HepG2 (cell line): ENCODE results near the gene UBE4A. TPM values are rescaled to one million over a fixed set of nuclear protein-coding genes. Genes with fewer than 3 reads are reported as not detected.

Source experiments
- KLF9 ChIP-seq: IDR thresholded peaks from 2 replicates; pipeline ENCODE4 v1.6.1; 2016; ENCODE audit warnings: low read depth
- RNF2 ChIP-seq: fragments of 450-650 bp; conservative IDR thresholded peaks from 2 replicates; pipeline ENCODE4 v1.6.1; 2016; ENCODE audit warnings: low read depth
- SALL1 ChIP-seq: sonication (generic); formaldehyde crosslinking; IDR thresholded peaks from 2 replicates; pipeline ENCODE4 v1.8.0; 2022; ENCODE audit warnings: mild to moderate bottlenecking, missing genetic modification reagents
- XRCC5 ChIP-seq: fragments of 200-400 bp; formaldehyde crosslinking; optimal IDR thresholded peaks from 2 replicates; pipeline ENCODE3; 2017; ENCODE audit warnings: mild to moderate bottlenecking, low read length
- ZFP90 ChIP-seq: sonication (generic); formaldehyde crosslinking; IDR thresholded peaks from 2 replicates; pipeline ENCODE4 v1.8.0; 2022; ENCODE audit warnings: missing genetic modification reagents, mild to moderate bottlenecking, inconsistent platforms, borderline replicate concordance
- ZNF367 ChIP-seq: sonication (generic); formaldehyde crosslinking; IDR thresholded peaks from 2 replicates; pipeline ENCODE4 v1.4.0; 2020; ENCODE audit warnings: missing genetic modification reagents, borderline replicate concordance
- ZNF530 ChIP-seq: sonication (generic); formaldehyde crosslinking; IDR thresholded peaks from 2 replicates; pipeline ENCODE4 v1.5.0; 2020; ENCODE audit warnings: low read depth, mild to moderate bottlenecking, missing genetic modification reagents
- ZNF768 ChIP-seq: sonication (generic); formaldehyde crosslinking; IDR thresholded peaks from 2 replicates; pipeline ENCODE4 v1.4.0; 2020; ENCODE audit warnings: missing genetic modification reagents
- polyA plus RNA-seq, 8 experiments: library from polyadenylated mRNA; depleted of rRNA in 3 of 8; stranded (reverse) in 7 of 8; unstranded in 1 of 8; fragments of >200 nt; fragmentation: Illumina TruSeq in 4 of 8; extraction: Trizol in 4 of 8; gene quantifications; 2 replicates each; pipeline versions ENCODE4 v1.2.1 to v1.2.3, GENCODE V29; 2011 to 2016; ENCODE audit warnings: low read depth in 4 of 8, missing spikeins in 1 of 8, mixed read lengths in 1 of 8; ENCODE audit not compliant: insufficient read depth in 1 of 8
- total RNA-seq, 5 experiments: library from RNA; depleted of rRNA; stranded (reverse); fragments of >200 nt; fragmentation: Illumina TruSeq; extraction: Trizol; gene quantifications; 2 replicates each; pipeline ENCODE4 v1.2.3, GENCODE V29; 2016; ENCODE audit warnings: low read depth in 1 of 5
- TF ChIP-seq, protein P1 (sequence below): sonication (generic); formaldehyde crosslinking; IDR thresholded peaks from 2 replicates; pipeline ENCODE4 v1.5.0; 2020; ENCODE audit warnings: mild to moderate bottlenecking, missing genetic modification reagents, borderline replicate concordance
- TF ChIP-seq, protein P2 (sequence below): sonication (generic); formaldehyde crosslinking; IDR thresholded peaks from 2 replicates; pipeline ENCODE4 v1.4.0; 2020; ENCODE audit warnings: missing genetic modification reagents, borderline replicate concordance
- TF ChIP-seq, protein P3 (sequence below): sonication (generic); formaldehyde crosslinking; IDR thresholded peaks from 2 replicates; pipeline ENCODE4 v1.4.0; 2020; ENCODE audit warnings: missing genetic modification reagents
- TF ChIP-seq, protein P4 (sequence below): sonication (generic); formaldehyde crosslinking; IDR thresholded peaks from one replicate; pipeline ENCODE4 v1.5.1; 2020; ENCODE audit warnings: mild to moderate bottlenecking, missing genetic modification reagents; ENCODE audit errors: not compliant biosample characterization

UBE4A gene
- total and polyA plus RNA-seq, 2 of the 13 experiments (the other 11 are each of a cell fraction or from before 2014, with no cell fraction given) = 15.1 to 32.7 TPM

DNA sequence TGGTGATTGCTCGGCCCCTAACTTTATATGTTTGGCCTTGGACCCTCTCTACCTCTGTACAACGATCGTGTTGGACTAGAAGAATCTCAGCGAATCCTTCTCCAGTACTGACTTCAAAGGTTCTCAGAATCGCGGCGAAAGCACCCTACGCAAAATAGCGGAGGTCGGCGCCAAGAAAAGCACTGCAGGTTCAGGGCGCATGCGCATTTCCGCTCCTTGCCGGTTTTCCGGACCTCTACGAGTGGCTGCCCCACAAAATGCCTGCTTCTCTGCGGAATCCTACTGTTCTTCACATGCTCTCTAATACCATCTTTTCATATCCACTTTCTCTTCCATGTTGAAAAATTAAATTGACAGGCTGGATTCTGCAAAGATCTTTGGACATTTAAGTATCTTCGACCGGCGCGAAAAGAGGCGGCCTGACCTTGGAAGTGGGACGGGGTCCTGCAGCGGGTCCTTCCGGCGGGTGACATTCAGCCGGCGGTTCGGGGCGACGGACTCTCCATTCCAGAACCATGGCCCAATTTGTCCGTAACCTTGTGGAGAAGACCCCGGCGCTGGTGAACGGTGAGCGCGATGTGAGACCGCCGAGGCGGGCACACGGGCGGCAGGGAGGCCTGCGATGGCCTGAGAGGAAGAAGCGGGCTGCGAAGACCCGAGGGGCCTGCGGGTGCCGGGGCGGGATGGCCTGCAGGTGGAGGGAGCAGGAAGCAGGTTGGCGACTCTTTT lies 41.9 kb downstream of the UBE4A start, which contains the start of gene ATP5MG (continued):
- TF ChIP-seq, protein P1, sequence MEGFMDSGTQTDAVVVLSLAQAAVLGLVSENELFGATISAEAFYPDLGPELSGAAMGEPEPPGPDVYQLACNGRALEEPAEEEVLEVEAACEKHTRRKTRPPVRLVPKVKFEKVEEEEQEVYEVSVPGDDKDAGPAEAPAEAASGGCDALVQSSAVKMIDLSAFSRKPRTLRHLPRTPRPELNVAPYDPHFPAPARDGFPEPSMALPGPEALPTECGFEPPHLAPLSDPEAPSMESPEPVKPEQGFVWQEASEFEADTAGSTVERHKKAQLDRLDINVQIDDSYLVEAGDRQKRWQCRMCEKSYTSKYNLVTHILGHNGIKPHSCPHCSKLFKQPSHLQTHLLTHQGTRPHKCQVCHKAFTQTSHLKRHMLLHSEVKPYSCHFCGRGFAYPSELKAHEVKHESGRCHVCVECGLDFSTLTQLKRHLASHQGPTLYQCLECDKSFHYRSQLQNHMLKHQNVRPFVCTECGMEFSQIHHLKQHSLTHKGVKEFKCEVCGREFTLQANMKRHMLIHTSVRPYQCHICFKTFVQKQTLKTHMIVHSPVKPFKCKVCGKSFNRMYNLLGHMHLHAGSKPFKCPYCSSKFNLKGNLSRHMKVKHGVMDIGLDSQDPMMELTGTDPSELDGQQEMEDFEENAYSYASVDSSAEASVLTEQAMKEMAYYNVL = no peak; the same call in 1 of the 2 replicates
- TF ChIP-seq RNF2 (no peak), ZFP90 (no peak), ZNF367 (CRISPR knock-in tag) (no peak), ZNF530 (CRISPR knock-in tag) (no peak), SALL1 (CRISPR knock-in tag) (peak; percentile 33; the same call in 1 of the 2 replicates), XRCC5 (peak; percentile 34), ZNF768 (CRISPR knock-in tag) (peak; percentile 48; the same call in 1 of the 2 replicates), KLF9 (CRISPR knock-in tag) (no peak)
- TF ChIP-seq, protein P2, sequence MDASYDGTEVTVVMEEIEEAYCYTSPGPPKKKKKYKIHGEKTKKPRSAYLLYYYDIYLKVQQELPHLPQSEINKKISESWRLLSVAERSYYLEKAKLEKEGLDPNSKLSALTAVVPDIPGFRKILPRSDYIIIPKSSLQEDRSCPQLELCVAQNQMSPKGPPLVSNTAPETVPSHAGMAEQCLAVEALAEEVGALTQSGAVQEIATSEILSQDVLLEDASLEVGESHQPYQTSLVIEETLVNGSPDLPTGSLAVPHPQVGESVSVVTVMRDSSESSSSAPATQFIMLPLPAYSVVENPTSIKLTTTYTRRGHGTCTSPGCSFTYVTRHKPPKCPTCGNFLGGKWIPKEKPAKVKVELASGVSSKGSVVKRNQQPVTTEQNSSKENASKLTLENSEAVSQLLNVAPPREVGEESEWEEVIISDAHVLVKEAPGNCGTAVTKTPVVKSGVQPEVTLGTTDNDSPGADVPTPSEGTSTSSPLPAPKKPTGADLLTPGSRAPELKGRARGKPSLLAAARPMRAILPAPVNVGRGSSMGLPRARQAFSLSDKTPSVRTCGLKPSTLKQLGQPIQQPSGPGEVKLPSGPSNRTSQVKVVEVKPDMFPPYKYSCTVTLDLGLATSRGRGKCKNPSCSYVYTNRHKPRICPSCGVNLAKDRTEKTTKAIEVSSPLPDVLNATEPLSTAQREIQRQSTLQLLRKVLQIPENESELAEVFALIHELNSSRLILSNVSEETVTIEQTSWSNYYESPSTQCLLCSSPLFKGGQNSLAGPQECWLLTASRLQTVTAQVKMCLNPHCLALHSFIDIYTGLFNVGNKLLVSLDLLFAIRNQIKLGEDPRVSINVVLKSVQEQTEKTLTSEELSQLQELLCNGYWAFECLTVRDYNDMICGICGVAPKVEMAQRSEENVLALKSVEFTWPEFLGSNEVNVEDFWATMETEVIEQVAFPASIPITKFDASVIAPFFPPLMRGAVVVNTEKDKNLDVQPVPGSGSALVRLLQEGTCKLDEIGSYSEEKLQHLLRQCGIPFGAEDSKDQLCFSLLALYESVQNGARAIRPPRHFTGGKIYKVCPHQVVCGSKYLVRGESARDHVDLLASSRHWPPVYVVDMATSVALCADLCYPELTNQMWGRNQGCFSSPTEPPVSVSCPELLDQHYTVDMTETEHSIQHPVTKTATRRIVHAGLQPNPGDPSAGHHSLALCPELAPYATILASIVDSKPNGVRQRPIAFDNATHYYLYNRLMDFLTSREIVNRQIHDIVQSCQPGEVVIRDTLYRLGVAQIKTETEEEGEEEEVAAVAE = no peak
- TF ChIP-seq, protein P3, sequence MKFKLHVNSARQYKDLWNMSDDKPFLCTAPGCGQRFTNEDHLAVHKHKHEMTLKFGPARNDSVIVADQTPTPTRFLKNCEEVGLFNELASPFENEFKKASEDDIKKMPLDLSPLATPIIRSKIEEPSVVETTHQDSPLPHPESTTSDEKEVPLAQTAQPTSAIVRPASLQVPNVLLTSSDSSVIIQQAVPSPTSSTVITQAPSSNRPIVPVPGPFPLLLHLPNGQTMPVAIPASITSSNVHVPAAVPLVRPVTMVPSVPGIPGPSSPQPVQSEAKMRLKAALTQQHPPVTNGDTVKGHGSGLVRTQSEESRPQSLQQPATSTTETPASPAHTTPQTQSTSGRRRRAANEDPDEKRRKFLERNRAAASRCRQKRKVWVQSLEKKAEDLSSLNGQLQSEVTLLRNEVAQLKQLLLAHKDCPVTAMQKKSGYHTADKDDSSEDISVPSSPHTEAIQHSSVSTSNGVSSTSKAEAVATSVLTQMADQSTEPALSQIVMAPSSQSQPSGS (CRISPR knock-in tag) = no peak; the same call in 1 of the 2 replicates
- TF ChIP-seq, protein P4, sequence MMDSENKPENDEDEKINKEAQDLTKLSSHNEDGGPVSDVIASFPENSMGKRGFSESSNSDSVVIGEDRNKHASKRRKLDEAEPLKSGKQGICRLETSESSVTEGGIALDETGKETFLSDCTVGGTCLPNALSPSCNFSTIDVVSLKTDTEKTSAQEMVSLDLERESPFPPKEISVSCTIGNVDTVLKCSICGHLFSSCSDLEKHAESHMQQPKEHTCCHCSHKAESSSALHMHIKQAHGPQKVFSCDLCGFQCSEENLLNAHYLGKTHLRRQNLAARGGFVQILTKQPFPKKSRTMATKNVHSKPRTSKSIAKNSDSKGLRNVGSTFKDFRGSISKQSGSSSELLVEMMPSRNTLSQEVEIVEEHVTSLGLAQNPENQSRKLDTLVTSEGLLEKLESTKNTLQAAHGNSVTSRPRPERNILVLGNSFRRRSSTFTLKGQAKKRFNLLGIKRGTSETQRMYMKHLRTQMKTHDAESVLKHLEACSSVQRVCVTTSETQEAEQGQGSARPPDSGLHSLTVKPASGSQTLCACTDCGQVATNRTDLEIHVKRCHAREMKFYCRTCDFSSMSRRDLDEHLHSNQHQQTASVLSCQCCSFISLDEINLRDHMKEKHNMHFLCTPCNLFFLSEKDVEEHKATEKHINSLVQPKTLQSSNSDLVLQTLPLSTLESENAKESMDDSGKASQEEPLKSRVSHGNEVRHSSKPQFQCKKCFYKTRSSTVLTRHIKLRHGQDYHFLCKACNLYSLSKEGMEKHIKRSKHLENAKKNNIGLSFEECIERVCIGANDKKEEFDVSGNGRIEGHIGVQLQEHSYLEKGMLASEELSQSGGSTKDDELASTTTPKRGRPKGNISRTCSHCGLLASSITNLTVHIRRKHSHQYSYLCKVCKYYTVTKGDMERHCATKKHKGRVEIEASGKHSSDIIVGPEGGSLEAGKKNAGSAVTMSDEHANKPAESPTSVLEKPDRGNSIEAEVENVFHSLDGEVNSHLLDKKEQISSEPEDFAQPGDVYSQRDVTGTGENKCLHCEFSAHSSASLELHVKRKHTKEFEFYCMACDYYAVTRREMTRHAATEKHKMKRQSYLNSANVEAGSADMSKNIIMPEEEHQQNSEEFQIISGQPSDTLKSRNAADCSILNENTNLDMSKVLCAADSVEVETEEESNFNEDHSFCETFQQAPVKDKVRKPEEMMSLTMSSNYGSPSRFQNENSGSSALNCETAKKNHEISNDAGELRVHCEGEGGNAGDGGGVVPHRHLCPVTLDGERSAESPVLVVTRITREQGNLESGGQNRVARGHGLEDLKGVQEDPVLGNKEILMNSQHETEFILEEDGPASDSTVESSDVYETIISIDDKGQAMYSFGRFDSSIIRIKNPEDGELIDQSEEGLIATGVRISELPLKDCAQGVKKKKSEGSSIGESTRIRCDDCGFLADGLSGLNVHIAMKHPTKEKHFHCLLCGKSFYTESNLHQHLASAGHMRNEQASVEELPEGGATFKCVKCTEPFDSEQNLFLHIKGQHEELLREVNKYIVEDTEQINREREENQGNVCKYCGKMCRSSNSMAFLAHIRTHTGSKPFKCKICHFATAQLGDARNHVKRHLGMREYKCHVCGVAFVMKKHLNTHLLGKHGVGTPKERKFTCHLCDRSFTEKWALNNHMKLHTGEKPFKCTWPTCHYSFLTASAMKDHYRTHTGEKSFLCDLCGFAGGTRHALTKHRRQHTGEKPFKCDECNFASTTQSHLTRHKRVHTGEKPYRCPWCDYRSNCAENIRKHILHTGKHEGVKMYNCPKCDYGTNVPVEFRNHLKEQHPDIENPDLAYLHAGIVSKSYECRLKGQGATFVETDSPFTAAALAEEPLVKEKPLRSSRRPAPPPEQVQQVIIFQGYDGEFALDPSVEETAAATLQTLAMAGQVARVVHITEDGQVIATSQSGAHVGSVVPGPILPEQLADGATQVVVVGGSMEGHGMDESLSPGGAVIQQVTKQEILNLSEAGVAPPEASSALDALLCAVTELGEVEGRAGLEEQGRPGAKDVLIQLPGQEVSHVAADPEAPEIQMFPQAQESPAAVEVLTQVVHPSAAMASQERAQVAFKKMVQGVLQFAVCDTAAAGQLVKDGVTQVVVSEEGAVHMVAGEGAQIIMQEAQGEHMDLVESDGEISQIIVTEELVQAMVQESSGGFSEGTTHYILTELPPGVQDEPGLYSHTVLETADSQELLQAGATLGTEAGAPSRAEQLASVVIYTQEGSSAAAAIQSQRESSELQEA = no peak
